ENCODE measurements around the gene PER3. TPM values are rescaled to one million over a fixed set of nuclear protein-coding genes. Genes with fewer than 3 reads are reported as not detected.

The PER3 gene
- total and polyA plus RNA-seq, 4 donors = 3.3 to 21.0 (median 6.2) TPM

GRCh38 chr1:7865978-7866377 is 81.9 kb downstream of the PER3 start:
- H3K36me3 ChIP-seq (ENCODE audit: control insufficient read depth in 4 of 4, insufficient read depth in 3 of 4, low read depth in 1 of 4, low read length in 3 of 4) = no peaks in the 10 kb centered on the region
- no peak for TF ChIP-seq EGR1 (IDR thresholded peaks at IDR 0.05; ENCODE audit: low read depth in 2 of 2)
- TF ChIP-seq MAX (IDR thresholded peaks at IDR 0.05) = no peak
- TF ChIP-seq RAD21 (IDR thresholded peaks at IDR 0.05) = no peak
- H3K9ac ChIP-seq (ENCODE audit: low read depth in 1 of 2, low read length in 2 of 2) = no peak overlapping the region
- 88% methylated on average over 16 of the region's 16 CpGs for WGBS
- no peaks in the 10 kb centered on the region for H3K9me3 ChIP-seq (ENCODE audit: control insufficient read depth in 4 of 4, low read length in 3 of 4)
- no peak overlapping the region for H3K4me3 ChIP-seq (ENCODE audit: low read depth in 1 of 3, low read length in 3 of 3)
- no peak overlapping the region for H3K27ac ChIP-seq (ENCODE audit: low read depth in 1 of 2, low read length in 2 of 2)
- no peak for DNase-seq (ENCODE audit: low spot score)
- H3K4me1 ChIP-seq (ENCODE audit: control insufficient read depth in 4 of 4, insufficient read depth in 4 of 4, low read length in 3 of 4) = no peaks in the 10 kb centered on the region
- no peaks in the 10 kb centered on the region for H3K27me3 ChIP-seq (ENCODE audit: control insufficient read depth in 4 of 4, insufficient read depth in 4 of 4, low read length in 3 of 4)

- no peak for DNase-seq (ENCODE audit: low spot score)
- WGBS = 65% methylated on average over 10 of the region's 10 CpGs
- no peak overlapping the region for H3K27ac ChIP-seq (ENCODE audit: low read depth in 1 of 2, low read length in 2 of 2)
- H3K9ac ChIP-seq (ENCODE audit: low read depth in 1 of 2, low read length in 2 of 2) = no peak overlapping the region
- no peaks in the 10 kb centered on the region for H3K36me3 ChIP-seq (ENCODE audit: control insufficient read depth in 4 of 4, insufficient read depth in 3 of 4, low read depth in 1 of 4, low read length in 3 of 4)
- no peaks in the 10 kb centered on the region for H3K9me3 ChIP-seq (ENCODE audit: control insufficient read depth in 4 of 4, low read length in 3 of 4)
- TF ChIP-seq EGR1 (IDR thresholded peaks at IDR 0.05; ENCODE audit: low read depth in 2 of 2) = no peak
- TF ChIP-seq GABPA (IDR thresholded peaks at IDR 0.05 in 1 of 2, conservative IDR thresholded peaks at IDR 0.05 in 1 of 2) = no peak
- TF ChIP-seq ATF3 (IDR thresholded peaks at IDR 0.05) = no peak
- no peak for TF ChIP-seq YY1 (IDR thresholded peaks at IDR 0.05)
- no peak for TF ChIP-seq CTCF (IDR thresholded peaks at IDR 0.05; ENCODE audit: low read depth, low read length, missing input control)
- TF ChIP-seq REST (IDR thresholded peaks at IDR 0.05) = no peak
- no peak for TF ChIP-seq FOXA2 (IDR thresholded peaks at IDR 0.05)
- no peaks in the 10 kb centered on the region for H3K4me1 ChIP-seq (ENCODE audit: control insufficient read depth in 4 of 4, insufficient read depth in 4 of 4, low read length in 3 of 4)
- H3K4me3 ChIP-seq (ENCODE audit: low read depth in 1 of 3, low read length in 3 of 3) = no peak overlapping the region
- H3K27me3 ChIP-seq (ENCODE audit: control insufficient read depth in 4 of 4, insufficient read depth in 4 of 4, low read length in 3 of 4) = no peaks in the 10 kb centered on the region
Observed at GRCh38 chr1:7868070-7868780, 84.1 kb downstream of the PER3 start.
